ENCODE results near the gene INSM2. TPM values are rescaled to one million over a fixed set of nuclear protein-coding genes. Genes with fewer than 3 reads are reported as not detected.
A peak's percentile ranks its signal among the peaks of the same experiment; 100 is the strongest.

Gene INSM2
- total and polyA plus RNA-seq, 2 of the 13 experiments (the other 11 are each of a cell fraction or from before 2014, with no cell fraction given) = not detected

DNA sequence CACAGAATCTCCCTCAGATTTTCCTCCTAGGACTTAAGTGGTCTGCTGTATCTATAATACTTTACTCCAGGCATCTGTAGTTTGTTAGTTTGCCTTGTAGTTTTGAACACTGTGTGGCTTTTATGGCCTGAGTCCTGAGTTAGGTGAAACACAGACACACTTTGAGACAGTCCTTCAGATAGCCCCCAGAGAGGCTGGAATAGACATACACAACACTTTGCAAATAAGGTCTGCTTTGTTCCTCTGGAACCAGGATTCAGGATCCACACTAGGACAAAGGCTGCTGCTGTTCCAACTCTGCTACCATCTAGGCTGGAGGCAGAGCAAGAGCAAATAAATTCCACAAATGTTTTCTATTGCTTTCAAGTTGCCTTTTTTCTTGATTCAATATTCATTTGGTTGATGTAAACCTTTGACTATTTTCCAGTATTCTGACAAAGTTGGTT lies 41.4 kb upstream of the INSM2 start (continued):
- 0 out of 2 replicates have a peak, but pooled peaks have one; percentile 30 for TF ChIP-seq SAP130 (CRISPR knock-in tag; IDR thresholded peaks at IDR 0.05; ENCODE audit: low read depth)
- peak; percentile 59; the same call in 1 of the 2 replicates for TF ChIP-seq HDAC2 (CRISPR knock-in tag; IDR thresholded peaks at IDR 0.05)
- no peak for TF ChIP-seq ZBTB40 (IDR thresholded peaks at IDR 0.05)
- TF ChIP-seq ZBTB40 (CRISPR knock-in tag; IDR thresholded peaks at IDR 0.05) = no peak
- TF ChIP-seq ZNF816 (CRISPR knock-in tag; IDR thresholded peaks at IDR 0.05; ENCODE audit: borderline replicate concordance) = no peak
- TF ChIP-seq MYC (CRISPR knock-in tag; IDR thresholded peaks at IDR 0.05; ENCODE audit: borderline replicate concordance) = no peak
- TF ChIP-seq TFAP4 (IDR thresholded peaks at IDR 0.05; ENCODE audit: borderline replicate concordance, low read depth) = no peak
- no peak for TF ChIP-seq ZFY (CRISPR knock-in tag; IDR thresholded peaks at IDR 0.05)
- no peak for TF ChIP-seq ZNF766 (CRISPR knock-in tag; IDR thresholded peaks at IDR 0.05; ENCODE audit: borderline replicate concordance)
- TF ChIP-seq ZNF75D (CRISPR knock-in tag; IDR thresholded peaks at IDR 0.05; ENCODE audit: borderline replicate concordance) = no peak
- TF ChIP-seq KDM5A (IDR thresholded peaks at IDR 0.05; ENCODE audit: borderline replicate concordance, low read length) = no peak
- TF ChIP-seq ZNF768 (CRISPR knock-in tag; IDR thresholded peaks at IDR 0.05) = no peak
- TF ChIP-seq ZSCAN31 (CRISPR knock-in tag; IDR thresholded peaks at IDR 0.05; ENCODE audit: low read depth) = no peak
- 0 out of 2 replicates have a peak, but pooled peaks have one; percentile 27 for TF ChIP-seq SOX13 (IDR thresholded peaks at IDR 0.05)
- peak in 1 of 2 experiments; percentile 90; a peak in 2 of 4 replicates for TF ChIP-seq SOX13 (CRISPR knock-in tag; conservative IDR thresholded peaks at IDR 0.05 in 1 of 2, IDR thresholded peaks at IDR 0.05 in 1 of 2)
- TF ChIP-seq, protein P1, sequence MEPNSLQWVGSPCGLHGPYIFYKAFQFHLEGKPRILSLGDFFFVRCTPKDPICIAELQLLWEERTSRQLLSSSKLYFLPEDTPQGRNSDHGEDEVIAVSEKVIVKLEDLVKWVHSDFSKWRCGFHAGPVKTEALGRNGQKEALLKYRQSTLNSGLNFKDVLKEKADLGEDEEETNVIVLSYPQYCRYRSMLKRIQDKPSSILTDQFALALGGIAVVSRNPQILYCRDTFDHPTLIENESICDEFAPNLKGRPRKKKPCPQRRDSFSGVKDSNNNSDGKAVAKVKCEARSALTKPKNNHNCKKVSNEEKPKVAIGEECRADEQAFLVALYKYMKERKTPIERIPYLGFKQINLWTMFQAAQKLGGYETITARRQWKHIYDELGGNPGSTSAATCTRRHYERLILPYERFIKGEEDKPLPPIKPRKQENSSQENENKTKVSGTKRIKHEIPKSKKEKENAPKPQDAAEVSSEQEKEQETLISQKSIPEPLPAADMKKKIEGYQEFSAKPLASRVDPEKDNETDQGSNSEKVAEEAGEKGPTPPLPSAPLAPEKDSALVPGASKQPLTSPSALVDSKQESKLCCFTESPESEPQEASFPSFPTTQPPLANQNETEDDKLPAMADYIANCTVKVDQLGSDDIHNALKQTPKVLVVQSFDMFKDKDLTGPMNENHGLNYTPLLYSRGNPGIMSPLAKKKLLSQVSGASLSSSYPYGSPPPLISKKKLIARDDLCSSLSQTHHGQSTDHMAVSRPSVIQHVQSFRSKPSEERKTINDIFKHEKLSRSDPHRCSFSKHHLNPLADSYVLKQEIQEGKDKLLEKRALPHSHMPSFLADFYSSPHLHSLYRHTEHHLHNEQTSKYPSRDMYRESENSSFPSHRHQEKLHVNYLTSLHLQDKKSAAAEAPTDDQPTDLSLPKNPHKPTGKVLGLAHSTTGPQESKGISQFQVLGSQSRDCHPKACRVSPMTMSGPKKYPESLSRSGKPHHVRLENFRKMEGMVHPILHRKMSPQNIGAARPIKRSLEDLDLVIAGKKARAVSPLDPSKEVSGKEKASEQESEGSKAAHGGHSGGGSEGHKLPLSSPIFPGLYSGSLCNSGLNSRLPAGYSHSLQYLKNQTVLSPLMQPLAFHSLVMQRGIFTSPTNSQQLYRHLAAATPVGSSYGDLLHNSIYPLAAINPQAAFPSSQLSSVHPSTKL (CRISPR knock-in tag; IDR thresholded peaks at IDR 0.05) = peak; percentile 79
- TF ChIP-seq AGO1 (IDR thresholded peaks at IDR 0.05; ENCODE audit: low read depth, low read length, poor library complexity, severe bottlenecking) = no peak

All from HepG2 (cell line).